Neural crest cell (in vitro differentiated cells): ENCODE results near the gene KREMEN1. TPM values are rescaled to one million over a fixed set of nuclear protein-coding genes. Genes with fewer than 3 reads are reported as not detected.

Experiments
- DNase-seq: peaks from one replicate; pipeline ENCODE4 v3.0.0; 2021; ENCODE audit warnings: low read depth, mixed read lengths, low spot score
- H3K27ac Mint-ChIP-seq: one replicate; pipeline ENCODE4 v1.8.0; 2021; ENCODE audit warnings: mild to moderate bottlenecking, mixed read lengths; ENCODE audit not compliant: unreplicated experiment
- H3K27me3 Mint-ChIP-seq: 2 replicates; pipeline ENCODE4 v1.8.0; 2021; ENCODE audit warnings: low read depth, mild to moderate bottlenecking, mixed read lengths
- H3K36me3 Mint-ChIP-seq: 2 replicates; pipeline ENCODE4 v1.8.0; 2021; ENCODE audit warnings: low read depth, mild to moderate bottlenecking, mixed read lengths
- H3K4me1 Mint-ChIP-seq: 2 replicates; pipeline ENCODE4 v1.8.0; 2021; ENCODE audit warnings: mixed read lengths
- H3K4me3 Mint-ChIP-seq: one replicate; pipeline ENCODE4 v1.8.0; 2021; ENCODE audit warnings: mild to moderate bottlenecking, mixed read lengths
- H3K9me3 Mint-ChIP-seq: 2 replicates; pipeline ENCODE4 v1.8.0; 2021; ENCODE audit warnings: mixed read lengths
- CTCF ChIP-seq: fragments of 200-600 bp; sonication (generic); conservative IDR thresholded peaks from 2 replicates; pipeline ENCODE4 v1.5.0; 2021; ENCODE audit warnings: antibody characterized with exemption, mild to moderate bottlenecking
- total RNA-seq: library from RNA; stranded (reverse); gene quantifications from 2 replicates; pipeline ENCODE4 v1.2.1, GENCODE V29; 2021

Gene KREMEN1
- total RNA-seq, 1 donor from 2014 or later: 3.9 TPM

GRCh38 chr22:29165321-29166060 lies 92.7 kb downstream of the KREMEN1 start:
- Mint-ChIP-seq H3K27me3 (no peaks in the 10 kb centered on the region), H3K27ac (no peak overlapping the region), H3K4me3 (no peak overlapping the region), H3K4me1 (no peaks in the 10 kb centered on the region), H3K36me3 (no peaks in the 10 kb centered on the region), H3K9me3 (no peaks in the 10 kb centered on the region)
- TF ChIP-seq CTCF: no peak
- no peak for DNase-seq

GRCh38 chr22:29166180-29166579 lies 93.3 kb downstream of the KREMEN1 start:
- no peaks in the 10 kb centered on the region for H3K4me1 Mint-ChIP-seq
- H3K27ac Mint-ChIP-seq: no peak overlapping the region
- H3K4me3 Mint-ChIP-seq: no peak overlapping the region
- no peaks in the 10 kb centered on the region for H3K27me3 Mint-ChIP-seq
- no peak for TF ChIP-seq CTCF
- no peak for DNase-seq
- H3K36me3 Mint-ChIP-seq: no peaks in the 10 kb centered on the region
- no peaks in the 10 kb centered on the region for H3K9me3 Mint-ChIP-seq

- Mint-ChIP-seq H3K4me1 (no peaks in the 10 kb centered on the region), H3K9me3 (no peaks in the 10 kb centered on the region), H3K36me3 (no peaks in the 10 kb centered on the region), H3K27me3 (no peaks in the 10 kb centered on the region), H3K4me3 (no peak overlapping the region), H3K27ac (peak overlapping the region; percentile 81)
- no peak for DNase-seq
- TF ChIP-seq CTCF: no peak
Observed at GRCh38 chr22:29167032-29167911, 94.4 kb downstream of the KREMEN1 start.

- Mint-ChIP-seq H3K27me3 (no peaks in the 10 kb centered on the region), H3K9me3 (peaks cover 7% of the 10 kb centered on the region), H3K27ac (peak overlapping the region; percentile 27), H3K4me1 (peaks cover 8% of the 10 kb centered on the region), H3K4me3 (no peak overlapping the region), H3K36me3 (peaks cover 11% of the 10 kb centered on the region)
- no peak for TF ChIP-seq CTCF
- DNase-seq: no peak
Observed at GRCh38 chr22:29171721-29172120, 98.9 kb downstream of the KREMEN1 start.

- Mint-ChIP-seq H3K36me3 (peaks cover 11% of the 10 kb centered on the region), H3K27ac (peak overlapping the region; percentile 27), H3K4me3 (no peak overlapping the region), H3K27me3 (no peaks in the 10 kb centered on the region), H3K4me1 (peaks cover 8% of the 10 kb centered on the region), H3K9me3 (peaks cover 7% of the 10 kb centered on the region)
- no peak for TF ChIP-seq CTCF
- DNase-seq: no peak
Observed at GRCh38 chr22:29172216-29172615, 99.4 kb downstream of the KREMEN1 start.
